ENCODE measurements around the gene KRTAP10-5.
"Not testable (repeated sequence)": the region's sequence is repeated elsewhere in the genome, so short reads cannot be mapped to it uniquely, and the experiment has no call there.

KRTAP10-5 gene

DNA sequence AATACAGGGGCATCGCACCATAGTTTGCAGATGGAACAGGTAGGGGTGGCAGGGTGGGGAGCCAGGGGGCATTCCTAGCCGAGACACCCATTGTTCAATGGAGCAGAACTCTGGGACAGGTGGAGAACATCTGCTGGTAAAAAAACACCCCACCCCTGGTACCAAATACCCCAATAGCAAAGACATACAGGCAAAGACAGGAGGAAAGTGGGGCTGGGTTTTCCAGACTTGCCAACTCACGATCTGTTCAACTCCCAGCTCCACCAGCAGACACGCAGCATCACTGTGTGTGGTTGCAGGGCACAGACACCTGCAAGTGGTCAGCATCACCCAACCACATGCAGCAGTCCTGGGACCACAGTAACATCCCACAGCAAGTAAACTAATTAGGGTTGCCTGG lies 31.1 kb upstream of the KRTAP10-5 start:
- no peak for DNase-seq (ENCODE audit: low read depth in 2 of 2)

- DNase-seq (ENCODE audit: low read depth in 2 of 2), result not testable (repeated sequence)
Measured at GRCh38 chr21:44610157-44610843, 29.9 kb upstream of the KRTAP10-5 start.

DNA sequence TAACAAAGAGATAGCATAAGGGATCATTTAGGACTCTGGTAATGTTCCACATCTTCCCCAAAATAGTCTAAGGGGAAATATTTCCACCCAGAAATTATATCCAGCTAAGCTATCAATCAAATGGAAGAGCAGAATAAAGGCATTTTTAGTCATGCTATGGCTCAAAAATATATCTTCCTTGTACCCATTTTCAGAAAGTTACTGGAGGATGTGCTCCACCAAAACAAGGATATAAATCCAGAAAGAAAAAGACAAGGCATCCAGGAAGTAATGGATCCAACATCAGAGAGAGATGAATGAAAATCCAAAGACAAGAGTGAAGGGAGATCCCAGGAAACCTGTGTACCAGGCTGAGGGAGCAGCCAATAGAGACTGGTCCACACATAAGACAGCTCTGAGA lies 28.8 kb upstream of the KRTAP10-5 start:
- DNase-seq (ENCODE audit: low read depth in 2 of 2), result no peak

DNA sequence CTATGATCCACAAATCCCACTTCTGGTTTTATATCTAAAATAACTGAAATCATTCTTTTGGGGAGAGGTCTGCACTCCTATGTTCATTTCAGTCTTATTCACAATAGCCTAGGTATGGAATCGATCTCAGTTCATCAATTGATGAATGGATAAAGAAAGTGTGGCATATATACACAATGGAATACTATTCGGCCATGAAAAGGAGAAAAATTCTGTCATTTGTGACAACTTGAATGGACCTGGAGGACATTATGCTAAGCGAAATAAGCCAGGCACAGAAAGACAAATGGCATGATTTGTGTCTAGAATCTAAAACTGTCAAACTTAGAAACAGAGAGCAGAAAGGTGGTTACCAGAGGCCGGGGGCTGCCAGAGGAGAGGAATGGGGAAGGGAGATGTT lies 26.1 kb upstream of the KRTAP10-5 start:
- DNase-seq (ENCODE audit: low read depth in 2 of 2), result no peak

GRCh38 chr21:44603911-44604310 lies 23.5 kb upstream of the KRTAP10-5 start:
- no peak for DNase-seq (ENCODE audit: low read depth in 2 of 2)

- no peak for DNase-seq (ENCODE audit: low read depth in 2 of 2)
Measured at GRCh38 chr21:44603109-44603875, 22.9 kb upstream of the KRTAP10-5 start.

- DNase-seq (ENCODE audit: low read depth in 2 of 2), result no peak
Measured at GRCh38 chr21:44602463-44602850, 22.1 kb upstream of the KRTAP10-5 start.

GRCh38 chr21:44601596-44602462 lies 21.4 kb upstream of the KRTAP10-5 start:
- no peak for DNase-seq (ENCODE audit: low read depth in 2 of 2)

DNA sequence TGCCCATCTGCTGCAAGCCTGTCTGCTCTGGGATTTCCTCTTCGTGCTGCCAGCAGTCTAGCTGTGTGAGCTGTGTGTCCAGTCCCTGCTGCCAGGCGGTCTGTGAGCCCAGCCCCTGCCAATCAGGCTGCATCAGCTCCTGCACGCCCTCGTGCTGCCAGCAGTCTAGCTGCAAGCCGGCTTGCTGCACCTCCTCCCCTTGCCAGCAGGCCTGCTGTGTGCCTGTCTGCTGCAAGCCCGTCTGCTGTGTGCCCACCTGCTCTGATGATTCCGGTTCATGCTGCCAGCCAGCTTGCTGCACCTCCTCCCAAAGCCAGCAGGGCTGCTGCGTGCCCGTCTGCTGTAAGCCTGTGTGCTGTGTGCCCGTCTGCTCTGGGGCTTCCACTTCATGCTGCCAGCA lies 20.7 kb upstream of the KRTAP10-5 start:
- DNase-seq (ENCODE audit: low read depth in 2 of 2), result not testable (repeated sequence)

- DNase-seq (ENCODE audit: low read depth in 2 of 2), result not testable (repeated sequence)
Measured at GRCh38 chr21:44600118-44600978, 19.9 kb upstream of the KRTAP10-5 start, which contains the start of gene KRTAP10-7. Gene KRTAP10-7, plus strand, starts transcription at chr21:44600597. Its CDS starts 25 bp downstream, at chr21:44600622.

DNA sequence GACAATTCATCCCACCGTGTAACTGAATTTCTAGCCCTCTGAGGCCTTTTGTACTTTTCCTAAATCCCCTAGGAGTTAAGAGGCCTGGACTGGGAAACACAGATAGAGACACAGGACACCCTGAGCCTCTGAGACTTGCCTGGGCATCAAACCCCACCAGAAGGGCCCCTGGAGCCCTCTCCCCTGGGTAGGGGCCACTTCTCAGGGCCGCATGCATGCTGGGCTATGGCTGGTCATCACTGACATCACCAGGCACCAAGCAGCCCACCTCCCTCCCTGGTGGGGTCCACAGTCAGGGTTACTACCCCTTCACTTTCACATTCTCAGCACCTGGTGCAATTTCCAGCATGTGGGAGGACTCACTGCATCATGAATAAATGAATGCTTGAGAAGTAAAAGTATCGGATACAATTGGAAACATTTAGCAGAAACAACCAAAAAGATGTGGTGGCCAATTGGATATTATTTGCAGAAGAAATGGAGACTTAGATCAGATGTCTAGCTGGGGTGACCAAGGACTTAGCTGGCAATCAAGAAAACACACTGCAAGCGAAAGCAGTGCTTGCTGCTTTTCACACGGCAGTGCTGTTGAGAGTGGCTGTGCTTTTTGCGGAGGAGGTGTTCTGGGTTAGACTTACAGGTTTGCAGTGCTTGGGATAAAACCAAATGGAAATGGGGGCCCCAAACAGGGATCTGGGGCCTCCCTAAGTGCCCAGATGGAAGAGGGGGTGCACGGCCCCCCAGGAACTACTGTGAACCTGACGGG lies 19.0 kb upstream of the KRTAP10-5 start:
- DNase-seq (ENCODE audit: low read depth in 2 of 2), result no peak

- DNase-seq (ENCODE audit: low read depth in 2 of 2), result no peak
Measured at GRCh38 chr21:44598061-44598460, 17.7 kb upstream of the KRTAP10-5 start.

DNA sequence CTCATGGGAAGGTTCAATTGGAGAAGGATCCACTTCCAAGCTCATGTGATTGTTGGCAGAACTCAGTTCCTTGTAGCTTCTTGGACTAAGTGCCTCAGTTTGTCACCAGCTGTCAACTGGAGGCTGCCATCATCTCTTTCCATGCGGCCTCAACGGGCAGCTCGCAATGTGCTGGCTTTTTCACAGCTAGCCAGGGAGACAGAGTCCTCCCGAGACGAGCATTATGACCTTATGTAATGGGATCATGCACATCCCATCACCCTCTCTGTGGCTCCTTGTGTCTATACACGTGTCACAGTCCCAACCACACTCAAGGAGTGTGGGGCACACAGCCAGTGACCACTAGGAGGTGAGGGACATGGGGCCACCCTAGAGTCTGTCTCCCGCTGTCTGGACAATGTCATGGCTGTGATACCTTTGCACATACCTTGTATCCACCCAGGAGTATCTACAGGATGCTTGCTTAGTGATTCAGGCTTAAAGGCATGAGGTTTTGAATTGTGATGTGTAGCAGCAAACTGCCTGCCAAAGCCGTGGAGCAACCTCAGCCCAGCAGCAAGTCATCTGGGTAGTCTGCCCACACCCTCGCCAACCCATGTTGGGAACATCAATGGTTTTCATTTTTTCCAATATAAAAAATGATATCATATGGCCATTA lies 15.8 kb upstream of the KRTAP10-5 start:
- no peak for DNase-seq (ENCODE audit: low read depth in 2 of 2)

DNA sequence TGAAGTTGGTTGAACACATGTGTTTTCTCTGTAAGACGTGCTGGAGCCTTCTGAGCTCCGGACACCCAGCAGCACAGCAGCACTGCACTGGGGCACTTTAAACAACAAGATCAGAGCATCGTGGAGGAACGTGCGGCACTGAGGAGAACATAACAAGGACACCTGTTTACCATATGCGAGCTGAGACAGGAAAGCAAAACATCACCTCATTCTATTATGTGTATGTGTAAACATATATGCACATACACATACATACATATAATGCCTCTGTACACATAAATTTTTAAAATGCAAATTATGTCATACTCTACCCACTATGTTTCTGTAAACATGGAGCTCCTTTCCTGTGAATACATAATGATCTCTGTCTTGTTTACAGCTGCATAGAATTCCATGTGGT lies 15.1 kb upstream of the KRTAP10-5 start:
- no peak for DNase-seq (ENCODE audit: low read depth in 2 of 2)

- DNase-seq (ENCODE audit: low read depth in 2 of 2), result no peak
Measured at GRCh38 chr21:44594406-44594916, 14.1 kb upstream of the KRTAP10-5 start.

DNA sequence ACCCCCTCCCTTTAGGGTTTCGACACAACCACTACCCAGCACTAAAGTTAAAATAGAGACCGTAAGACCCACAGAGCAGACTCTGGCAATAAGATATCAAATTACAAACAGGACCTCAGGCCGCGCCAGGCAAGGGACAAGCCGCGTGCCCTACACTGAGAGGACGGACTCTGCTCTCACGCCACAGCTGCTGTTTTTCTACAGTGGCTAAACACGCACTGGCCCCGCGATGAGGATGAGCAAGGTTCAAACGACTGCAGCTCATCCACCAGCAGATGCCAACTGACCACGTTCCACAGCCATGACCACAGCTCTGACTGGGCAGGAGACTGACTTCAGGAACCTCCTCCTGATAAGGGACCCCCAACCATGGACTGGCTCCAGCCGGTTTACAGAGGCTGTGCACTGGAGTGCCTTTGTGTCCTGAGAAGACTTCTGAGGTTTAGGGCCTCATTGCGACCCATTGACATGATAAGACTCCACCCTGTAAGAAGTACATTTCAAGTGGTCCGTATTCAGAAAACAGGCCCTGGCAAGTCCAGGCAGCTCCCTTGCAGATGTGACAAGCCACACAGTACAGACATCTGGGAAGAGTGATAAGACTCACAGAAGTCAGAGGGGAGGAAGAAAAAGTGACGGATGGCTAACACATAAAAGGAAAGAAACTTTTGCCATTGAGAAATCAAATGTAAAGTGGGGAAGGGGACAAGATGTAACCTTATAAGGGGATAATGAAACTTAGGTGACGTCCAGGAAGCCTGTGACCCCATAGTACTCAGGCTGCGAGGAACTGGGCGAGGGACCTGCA lies 13.4 kb upstream of the KRTAP10-5 start:
- no peak for DNase-seq (ENCODE audit: low read depth in 2 of 2)

DNA sequence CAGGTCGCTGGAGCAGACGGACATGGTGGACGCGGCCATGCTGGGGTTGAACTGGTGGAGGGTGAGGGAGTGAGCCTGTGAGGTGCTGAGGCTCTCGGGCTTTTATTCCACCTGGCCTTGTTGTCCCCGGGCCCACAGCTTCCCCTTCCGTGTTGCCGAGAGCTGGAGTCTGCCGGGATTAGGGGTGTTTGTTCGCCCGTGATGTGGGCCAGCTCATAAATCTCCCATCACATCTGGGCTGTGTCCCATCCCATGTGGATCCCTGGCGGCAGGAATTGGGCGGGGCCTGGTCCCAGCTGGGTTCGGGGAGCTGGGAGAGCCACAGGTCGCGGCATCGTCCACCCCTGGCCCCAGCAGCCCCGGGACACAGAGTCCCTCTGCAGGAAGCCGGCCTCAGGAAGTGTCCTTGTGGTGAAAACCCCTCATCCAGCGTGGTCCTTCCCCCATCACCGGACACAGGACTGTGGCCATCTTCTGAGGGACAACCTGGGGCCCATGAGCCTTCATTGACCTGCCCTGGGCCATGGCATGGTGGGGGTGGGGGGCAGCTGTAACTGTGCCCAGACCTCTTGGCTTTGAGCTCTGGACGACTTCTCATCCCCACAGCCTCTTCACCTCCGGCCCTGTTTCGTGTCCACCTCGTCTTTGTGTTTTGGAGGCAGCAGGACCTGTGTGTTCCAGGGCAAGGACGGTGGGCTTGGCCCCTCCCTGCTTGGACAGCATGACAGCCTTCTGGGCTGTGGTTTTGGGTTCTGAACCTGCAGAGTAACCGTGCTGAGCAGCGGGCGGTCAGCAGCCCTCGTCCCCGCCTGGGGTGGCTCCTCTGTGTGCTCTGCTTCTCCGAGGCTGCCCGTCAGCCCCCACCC lies 12.3 kb upstream of the KRTAP10-5 start, which contains the start of gene KRTAP10-6:
Gene KRTAP10-6 (minus strand): TSS at position 60 of the 866 bp plus-strand sequence. CDS start 21 bp downstream, at position 39.
- no peak for DNase-seq (ENCODE audit: low read depth in 2 of 2)

GRCh38 chr21:44591801-44592130 lies 11.4 kb upstream of the KRTAP10-5 start:
- DNase-seq (ENCODE audit: low read depth in 2 of 2), result not testable (repeated sequence)
